ENCODE measurements around the gene STARD10. TPM values are rescaled to one million over a fixed set of nuclear protein-coding genes. Genes with fewer than 3 reads are reported as not detected.

The STARD10 gene
- total and polyA plus RNA-seq, 2 donors from 2014 or later, result 40.7 to 127 TPM

DNA sequence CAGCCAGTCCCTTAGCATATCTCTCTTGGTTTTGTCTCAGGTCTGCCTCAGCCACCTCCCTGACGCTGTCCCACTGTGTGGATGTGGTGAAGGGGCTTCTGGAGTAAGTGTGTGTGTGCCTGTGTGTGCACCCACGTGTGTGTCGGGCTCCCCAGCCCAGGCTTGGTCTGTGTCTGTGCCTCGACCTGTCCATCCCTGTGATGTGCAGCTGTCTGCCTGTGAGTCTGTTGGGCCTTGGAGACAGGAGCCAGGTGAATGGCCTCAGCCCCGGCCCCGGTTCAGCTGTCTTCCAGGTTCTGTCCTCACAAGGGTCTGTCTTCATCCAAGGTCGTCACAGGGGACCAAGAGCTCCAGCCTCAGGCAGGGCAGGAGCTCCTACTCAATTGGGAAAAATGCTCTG lies 30.2 kb upstream of the STARD10 start:
- H3K36me3 ChIP-seq (ENCODE audit: control insufficient read depth in 2 of 3, insufficient read depth in 3 of 3, low read length in 3 of 3), result peaks cover 0 to 3% (median 0%) of the 10 kb centered on the region in 3 donors
- H3K27me3 ChIP-seq (ENCODE audit: control insufficient read depth, insufficient read depth, low read length), result no peaks in the 10 kb centered on the region
- no peak overlapping the region for H3K4me3 ChIP-seq (ENCODE audit: low read length in 3 of 3)
- FAIRE-seq (no peak), DNase-seq (no peak)
- H3K4me1 ChIP-seq (ENCODE audit: control insufficient read depth in 2 of 3, insufficient read depth in 2 of 3, low read depth in 1 of 3, low read length in 3 of 3), result peaks cover 0 to 13% (median 0%) of the 10 kb centered on the region in 3 donors
- no peaks in the 10 kb centered on the region for H3K9me3 ChIP-seq (ENCODE audit: control insufficient read depth in 2 of 3, insufficient read depth in 1 of 3, low read length in 3 of 3)
- H3K27ac ChIP-seq (ENCODE audit: low read depth in 2 of 2, low read length in 2 of 2), result no peak overlapping the region
- H3K9ac ChIP-seq (ENCODE audit: low read length in 3 of 3), result no peak overlapping the region
- intact Hi-C loops (cut with DNase I), result no loop called here
- TF ChIP-seq CTCF (IDR thresholded peaks at IDR 0.05; ENCODE audit: borderline replicate concordance, extremely low read depth, insufficient read depth), result no peak

DNA sequence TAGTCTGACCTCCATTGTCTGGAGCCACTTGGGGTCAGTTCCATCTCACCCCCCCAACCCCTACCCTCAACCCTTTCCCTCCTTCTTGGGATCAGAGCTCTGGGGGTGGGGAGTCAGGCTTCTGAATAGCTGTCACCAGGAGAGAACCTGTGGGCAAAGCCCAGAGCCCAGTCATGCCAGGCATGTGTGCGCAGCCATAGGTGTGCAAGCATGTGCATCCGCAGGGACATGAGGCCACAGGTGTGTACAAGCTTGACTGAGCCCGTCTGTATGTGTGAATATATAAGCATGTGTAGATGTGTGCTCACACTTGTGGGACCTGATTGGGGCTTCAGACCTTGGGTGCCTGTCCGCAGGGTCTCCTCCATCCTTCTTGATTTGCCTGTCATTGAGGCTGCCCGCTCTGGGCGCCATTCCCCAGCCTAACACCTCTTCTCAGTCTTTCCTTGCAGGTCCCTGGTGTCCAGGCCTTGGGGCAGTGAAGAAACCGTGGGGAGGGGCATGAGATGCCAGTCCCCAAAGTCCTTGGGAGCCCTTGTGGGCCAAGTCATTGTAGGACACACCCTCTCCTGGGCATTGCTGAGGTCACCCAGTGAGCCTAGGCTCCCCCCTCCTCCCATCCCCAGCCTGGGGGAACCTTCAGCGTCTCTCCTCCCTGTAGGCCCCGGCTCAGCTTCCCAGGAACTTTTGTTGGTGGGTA lies 29.4 kb upstream of the STARD10 start:
- Histone ChIP-seq H3K4me3 (ENCODE audit: low read length in 3 of 3) (no peak overlapping the region), H3K9me3 (ENCODE audit: control insufficient read depth in 2 of 3, insufficient read depth in 1 of 3, low read length in 3 of 3) (no peaks in the 10 kb centered on the region), H3K36me3 (ENCODE audit: control insufficient read depth in 2 of 3, insufficient read depth in 3 of 3, low read length in 3 of 3) (peaks cover 0 to 6% (median 4%) of the 10 kb centered on the region in 3 donors), H3K27ac (ENCODE audit: low read depth in 2 of 2, low read length in 2 of 2) (no peak overlapping the region), H3K9ac (ENCODE audit: low read length in 3 of 3) (no peak overlapping the region), H3K4me1 (ENCODE audit: control insufficient read depth in 2 of 3, insufficient read depth in 2 of 3, low read depth in 1 of 3, low read length in 3 of 3) (peaks cover 0 to 13% (median 0%) of the 10 kb centered on the region in 3 donors), H3K27me3 (ENCODE audit: control insufficient read depth, insufficient read depth, low read length) (no peaks in the 10 kb centered on the region)
- no peak for DNase-seq
- intact Hi-C loops (cut with DNase I), result no loop called here
- TF ChIP-seq CTCF (IDR thresholded peaks at IDR 0.05; ENCODE audit: borderline replicate concordance, extremely low read depth, insufficient read depth), result no peak
- no peak for FAIRE-seq

DNA sequence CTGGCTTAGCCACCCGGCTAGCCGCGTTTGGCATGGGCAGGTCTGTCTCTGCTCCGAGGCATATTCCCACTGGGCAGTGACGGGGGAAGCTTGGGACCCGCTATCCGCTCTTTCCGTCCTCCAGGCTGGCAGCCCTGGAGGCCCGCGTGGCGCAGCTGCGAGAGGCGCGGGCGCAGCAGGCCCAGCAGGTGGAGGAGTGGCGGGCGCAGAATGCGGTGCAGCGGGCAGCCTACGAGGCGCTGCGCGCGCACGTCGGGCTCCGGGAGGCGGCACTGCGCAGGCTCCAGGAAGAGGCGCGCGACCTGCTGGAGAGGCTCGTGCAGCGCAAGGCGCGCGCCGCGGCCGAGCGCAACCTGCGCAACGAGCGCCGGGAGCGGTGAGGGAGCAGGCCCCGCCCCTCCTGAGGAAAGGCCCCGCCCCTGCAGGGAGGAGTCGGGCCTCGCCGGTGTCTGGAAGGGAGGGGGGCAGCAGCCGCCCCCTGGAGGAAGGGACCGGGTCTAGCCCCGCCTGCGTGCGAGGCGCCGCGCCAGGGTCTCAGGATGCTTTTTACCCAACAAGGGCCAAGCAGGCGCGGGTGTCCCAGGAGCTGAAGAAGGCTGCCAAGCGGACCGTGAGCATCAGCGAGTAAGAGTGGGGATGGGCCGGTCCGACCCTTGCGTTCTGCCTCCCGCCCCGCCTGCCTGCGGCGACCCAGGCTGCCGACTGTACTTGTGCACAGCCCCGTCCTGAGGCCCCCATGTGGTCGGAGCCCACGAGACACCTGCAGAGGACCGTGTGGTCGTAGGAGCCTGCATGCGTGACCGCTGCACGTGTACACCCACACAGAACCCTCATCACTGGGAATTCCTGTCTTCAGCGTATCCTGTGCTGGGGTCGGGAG lies 28.3 kb upstream of the STARD10 start:
- Histone ChIP-seq H3K9me3 (ENCODE audit: control insufficient read depth in 2 of 3, insufficient read depth in 1 of 3, low read length in 3 of 3) (no peaks in the 10 kb centered on the region), H3K27ac (ENCODE audit: low read depth in 2 of 2, low read length in 2 of 2) (peak overlapping the region in 1 of 2 donors; percentile 53), H3K27me3 (ENCODE audit: control insufficient read depth, insufficient read depth, low read length) (no peaks in the 10 kb centered on the region), H3K36me3 (ENCODE audit: control insufficient read depth in 2 of 3, insufficient read depth in 3 of 3, low read length in 3 of 3) (peaks cover 2 to 7% (median 6%) of the 10 kb centered on the region in 3 donors), H3K4me1 (ENCODE audit: control insufficient read depth in 2 of 3, insufficient read depth in 2 of 3, low read depth in 1 of 3, low read length in 3 of 3) (peaks cover 0 to 13% (median 0%) of the 10 kb centered on the region in 3 donors), H3K4me3 (ENCODE audit: low read length in 3 of 3) (peak overlapping the region; percentile 53 to 62 (median 54)), H3K9ac (ENCODE audit: low read length in 3 of 3) (peak overlapping the region; percentile 30 to 57 (median 54))
- peak; percentile 31 for TF ChIP-seq CTCF (IDR thresholded peaks at IDR 0.05; ENCODE audit: borderline replicate concordance, extremely low read depth, insufficient read depth)
- FAIRE-seq (no peak), DNase-seq (peak; percentile 95 to 97 (median 96))
- intact Hi-C loops (cut with DNase I), result no loop called here

Data from kidney (tissue), 14 donors.